C1 segment of cervical spinal cord (tissue), 14 donors: ENCODE measurements around the gene LCN15.
A peak's percentile ranks its signal among the peaks of the same experiment; 100 is the strongest.

Experiments
- DNase-seq, 14 donors: peaks; one replicate each; lab custom pipeline; 2025; lab: John Stamatoyannopoulos, UW

Gene LCN15

DNA sequence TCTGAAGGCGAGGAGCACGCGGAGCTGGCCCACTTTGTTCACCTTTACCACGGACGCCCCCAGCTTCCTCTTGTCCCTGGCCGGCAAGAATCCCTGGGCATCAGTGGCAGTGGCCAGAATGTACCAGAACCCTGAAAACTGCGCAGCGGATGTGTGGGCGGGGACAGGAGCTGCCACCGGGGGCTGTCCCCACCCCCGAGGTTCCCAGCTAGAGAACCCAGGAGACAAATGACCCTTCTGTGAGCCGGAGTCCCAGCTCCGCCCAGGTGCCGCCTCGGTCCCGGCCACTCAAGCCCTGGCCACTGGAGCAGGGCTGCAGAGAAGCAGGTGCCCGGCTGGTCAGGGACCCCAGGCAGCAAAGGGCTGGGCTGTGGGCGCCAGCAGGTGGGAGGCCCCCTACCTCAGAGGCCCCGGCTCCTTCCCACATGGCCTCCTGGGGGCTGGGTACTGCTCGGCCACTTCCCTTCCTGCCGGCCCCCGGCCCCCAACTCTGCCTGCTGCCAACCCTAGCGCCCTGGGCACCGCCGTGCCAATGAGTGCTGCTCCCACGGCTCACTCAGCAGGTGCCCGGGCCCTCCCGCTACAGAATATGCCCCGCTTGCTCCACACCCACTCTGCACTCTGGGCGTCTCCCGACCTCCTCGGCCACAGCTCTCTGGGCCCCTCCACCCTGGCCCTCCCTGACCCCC, 22.3 kb downstream of the LCN15 start:
- no peak for DNase-seq

DNA sequence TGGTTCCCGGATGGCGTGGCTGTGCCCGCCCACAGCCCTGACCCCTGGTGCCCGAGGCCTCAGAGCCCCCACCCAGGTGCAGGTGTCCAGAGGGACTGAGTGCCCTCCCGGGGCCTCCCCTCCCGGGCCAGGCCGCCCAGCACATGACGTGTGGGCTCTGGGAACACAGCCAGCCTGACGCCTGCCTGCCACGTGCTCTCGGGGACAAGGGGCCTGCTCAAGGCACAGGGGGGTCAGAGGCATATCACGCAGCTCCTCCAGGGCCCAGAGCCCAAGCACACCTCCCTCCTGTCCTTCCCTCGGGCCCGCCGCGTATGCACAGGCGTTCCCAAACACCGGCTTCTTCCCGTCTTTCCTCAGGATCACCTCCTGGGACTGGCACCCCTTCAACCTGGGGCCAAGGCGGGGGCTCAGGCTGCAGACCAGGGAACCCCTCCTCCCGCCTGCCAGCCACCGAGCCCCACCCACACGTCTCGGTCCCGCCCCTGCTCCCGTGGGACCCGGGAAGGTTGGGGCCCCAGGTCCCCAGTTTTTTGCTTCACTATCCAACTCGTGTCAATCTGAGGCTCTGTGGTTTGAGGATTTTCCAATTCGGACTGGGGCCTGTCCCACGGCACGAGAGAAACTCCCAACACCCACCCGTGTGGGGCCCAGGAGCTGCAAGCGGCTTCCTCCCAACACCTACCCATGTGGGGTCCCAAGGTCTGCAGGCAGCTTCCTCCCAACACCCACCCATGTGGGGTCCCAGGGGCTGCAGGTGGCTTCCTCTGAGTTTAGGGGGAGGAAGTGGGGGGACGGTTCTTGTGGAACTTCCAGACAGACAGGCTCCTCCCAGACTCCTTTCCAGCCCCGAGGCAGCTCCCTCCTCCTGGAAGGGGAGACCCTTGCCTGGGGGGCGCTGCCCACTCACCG, 23.1 kb downstream of the LCN15 start:
- no peak for DNase-seq

DNA sequence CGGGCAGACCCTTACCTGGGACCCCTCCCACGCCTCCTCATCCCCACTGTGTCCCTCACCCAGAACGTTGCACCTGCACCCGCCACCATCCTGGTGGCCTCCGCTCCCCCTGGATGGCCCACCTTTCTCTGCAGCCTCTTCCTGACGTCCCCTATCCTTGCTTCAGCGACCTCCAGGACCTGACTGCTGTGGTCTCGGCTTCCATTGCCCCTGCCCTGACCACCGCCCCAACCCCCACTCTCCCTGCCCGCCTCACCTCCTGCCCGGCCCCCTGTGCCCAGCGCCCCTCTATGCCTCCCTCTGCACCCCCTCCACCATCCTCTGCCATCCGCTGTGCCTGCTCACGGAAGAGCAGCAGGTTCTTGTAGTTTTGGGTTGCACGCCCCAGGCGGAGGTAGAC, 23.8 kb downstream of the LCN15 start:
- DNase-seq = no peak

DNA sequence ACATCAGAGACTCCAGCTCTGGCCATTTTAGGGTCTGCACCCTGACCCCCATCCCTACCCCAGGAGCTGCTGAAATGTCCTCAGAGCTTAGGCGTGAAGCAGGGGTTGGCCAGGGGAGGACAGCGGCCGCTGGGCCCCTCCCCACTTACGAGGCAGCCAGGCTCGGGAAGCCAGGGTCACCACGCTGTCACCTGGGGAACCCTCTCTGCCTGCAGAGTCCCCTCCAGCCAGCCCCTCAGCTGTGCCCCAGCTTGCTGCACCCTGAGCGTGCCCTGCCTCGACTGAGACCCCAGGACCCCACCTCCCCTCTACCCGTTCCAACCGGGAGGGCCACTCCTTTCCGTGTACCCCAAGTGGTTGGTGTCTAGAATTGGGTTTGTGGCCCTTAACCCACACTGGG, 24.2 kb downstream of the LCN15 start:
- DNase-seq = no peak

DNA sequence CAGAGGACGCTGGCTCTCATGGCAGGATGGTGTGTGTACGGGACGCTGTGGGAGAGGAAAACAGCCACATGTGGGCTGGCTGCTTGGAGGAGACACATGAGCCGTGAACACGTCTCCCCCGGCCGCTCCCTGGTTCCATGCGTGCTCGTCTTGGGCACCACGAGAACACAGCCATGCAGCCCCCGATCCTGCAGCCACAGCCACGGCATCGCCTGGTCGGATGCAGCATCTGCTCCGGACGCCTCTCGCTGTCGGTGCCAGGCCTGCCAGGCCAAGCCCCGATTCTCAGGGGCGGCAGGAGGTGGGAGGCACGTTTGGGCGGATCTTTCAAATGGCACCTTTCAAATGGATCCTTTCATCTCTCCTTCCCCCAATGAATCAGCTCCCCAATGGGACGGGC, 24.8 kb downstream of the LCN15 start:
- no peak for DNase-seq

DNA sequence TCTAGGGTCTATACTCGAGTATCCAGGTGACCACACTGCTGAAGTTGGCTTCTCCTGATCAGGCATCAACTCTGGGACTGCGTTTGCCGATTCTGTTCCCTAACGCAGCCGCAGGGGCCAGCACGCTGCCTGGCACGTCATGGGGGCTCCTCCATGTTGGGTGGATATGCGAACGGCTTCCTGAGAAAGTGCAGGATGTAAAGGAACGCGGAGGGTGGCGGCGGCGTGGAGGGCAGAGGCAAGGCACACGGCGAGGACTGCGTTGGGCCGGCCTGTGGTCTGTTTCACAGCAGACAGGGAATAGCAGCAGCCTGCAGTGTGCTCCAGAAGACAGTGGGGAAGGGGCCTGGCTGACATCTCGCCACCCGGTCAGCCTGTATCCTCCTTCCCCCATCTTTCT, 25.4 kb downstream of the LCN15 start:
- DNase-seq = no peak

DNA sequence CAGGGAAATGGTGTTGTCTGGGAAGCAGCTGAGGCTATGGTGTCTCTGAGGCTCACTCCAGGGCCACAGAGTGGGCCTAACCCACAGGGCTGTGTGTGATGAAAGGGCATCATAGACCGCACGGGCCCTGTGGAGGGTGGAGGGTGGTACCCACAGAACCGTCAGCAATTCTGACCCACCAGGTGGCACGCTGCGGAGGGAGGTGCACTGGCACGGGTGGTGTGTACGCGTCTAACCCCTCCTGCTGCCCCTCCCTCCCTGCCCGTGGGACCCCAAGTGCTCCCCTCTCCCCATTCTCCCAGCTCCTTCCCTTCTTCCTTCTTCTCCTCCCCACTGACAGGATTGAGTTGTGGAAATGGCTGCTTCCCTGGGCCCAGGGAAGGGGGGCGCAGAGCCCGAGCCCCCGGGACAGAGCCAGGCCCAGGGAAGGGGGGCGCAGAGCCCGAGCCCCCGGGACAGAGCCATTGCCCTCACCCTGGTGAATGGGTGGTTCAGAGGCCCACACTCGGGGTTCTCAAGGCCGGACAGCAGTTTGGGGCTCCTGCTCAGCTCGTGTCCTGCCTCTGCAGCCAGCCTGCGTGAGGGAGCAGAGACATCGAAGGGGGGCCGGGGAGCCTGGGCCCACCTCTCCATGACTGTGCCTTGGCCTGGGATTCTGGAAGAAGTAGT, 28.4 kb downstream of the LCN15 start:
- no peak for DNase-seq

DNA sequence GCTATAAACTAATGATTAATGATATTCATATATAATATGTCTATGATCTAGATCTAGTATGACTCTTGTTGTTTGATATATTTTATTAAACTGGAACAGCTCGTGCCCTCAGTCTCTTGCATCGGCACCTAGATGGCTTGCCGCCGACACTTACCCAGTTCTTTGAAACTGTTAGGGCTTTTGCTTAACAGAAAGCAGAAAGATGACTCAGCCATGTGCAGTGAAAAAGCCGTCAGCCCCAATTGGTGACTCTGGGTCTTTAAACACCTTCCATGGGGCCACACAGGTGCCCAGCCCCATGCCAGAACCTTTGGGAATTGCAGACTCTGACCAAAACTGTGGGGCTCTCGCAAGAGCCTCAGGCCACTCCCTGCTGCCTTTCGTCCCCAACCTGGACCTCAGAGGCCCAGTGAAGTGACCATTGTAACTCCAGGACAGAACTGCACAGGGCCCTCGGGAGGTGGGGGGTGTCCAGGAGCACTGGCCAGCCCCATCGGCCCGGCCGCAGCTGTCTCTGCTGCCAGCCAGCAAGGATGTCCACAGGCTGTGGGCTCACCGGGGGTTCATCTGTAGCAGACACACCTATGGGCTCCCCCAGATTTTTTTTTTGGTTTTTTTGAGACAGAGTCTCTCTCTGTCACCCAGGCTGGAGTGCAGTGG, 29.4 kb downstream of the LCN15 start:
- DNase-seq = no peak

DNA sequence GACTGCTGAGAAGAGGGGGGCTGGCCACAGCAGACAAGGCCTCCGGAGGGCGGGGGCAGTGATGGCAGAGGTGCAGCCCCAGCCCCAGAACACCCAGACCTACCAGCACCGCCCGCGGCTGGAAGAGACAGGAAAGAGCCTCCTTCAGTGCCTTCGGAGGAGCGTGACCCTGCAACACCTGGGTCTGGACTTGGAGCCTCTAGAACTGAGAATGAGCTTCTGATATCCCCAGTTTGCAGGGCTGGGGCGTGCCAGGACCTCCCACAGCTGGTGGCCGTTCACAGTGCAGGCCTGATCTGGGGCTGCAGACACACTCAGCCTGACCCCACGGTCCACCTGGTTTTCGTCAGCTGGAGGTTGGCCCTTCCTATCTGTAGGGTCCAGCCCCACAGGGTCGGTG, 30.7 kb downstream of the LCN15 start:
- DNase-seq = no peak

DNA sequence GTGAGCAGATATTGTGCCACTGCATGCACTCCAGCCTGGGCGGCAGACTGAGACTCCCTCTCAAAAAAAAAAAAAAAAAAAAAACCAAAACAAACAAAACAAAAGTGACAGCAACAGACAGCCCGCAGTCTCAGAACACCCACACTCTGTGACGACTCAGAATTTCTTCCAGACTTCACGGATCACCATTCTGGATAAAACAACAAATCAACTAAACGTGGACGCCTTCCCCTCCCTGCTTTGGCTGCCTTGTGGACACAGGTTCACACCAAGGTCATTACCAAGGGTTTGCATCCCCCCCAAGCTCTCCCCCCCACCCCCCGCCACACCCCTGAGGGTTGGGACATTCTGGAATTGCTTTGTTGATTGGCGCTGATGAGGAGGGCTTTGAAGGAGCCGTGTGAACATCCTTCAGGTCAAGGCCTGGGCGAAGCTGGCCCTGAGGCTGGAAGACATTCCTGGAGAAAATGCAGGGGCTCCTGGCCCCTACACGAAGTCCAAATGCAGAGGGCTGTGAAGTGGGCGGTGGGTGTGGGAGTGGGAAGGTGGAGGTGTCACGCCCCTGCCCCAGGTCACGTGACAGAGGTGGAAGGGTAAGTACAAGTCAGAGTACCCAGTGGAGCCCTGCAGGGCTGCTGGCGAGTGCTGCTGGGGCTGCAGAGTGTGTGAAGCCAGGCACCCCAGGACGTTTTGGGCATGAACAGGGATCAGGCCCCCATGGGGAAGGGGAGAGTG, 31.7 kb downstream of the LCN15 start:
- no peak for DNase-seq

DNA sequence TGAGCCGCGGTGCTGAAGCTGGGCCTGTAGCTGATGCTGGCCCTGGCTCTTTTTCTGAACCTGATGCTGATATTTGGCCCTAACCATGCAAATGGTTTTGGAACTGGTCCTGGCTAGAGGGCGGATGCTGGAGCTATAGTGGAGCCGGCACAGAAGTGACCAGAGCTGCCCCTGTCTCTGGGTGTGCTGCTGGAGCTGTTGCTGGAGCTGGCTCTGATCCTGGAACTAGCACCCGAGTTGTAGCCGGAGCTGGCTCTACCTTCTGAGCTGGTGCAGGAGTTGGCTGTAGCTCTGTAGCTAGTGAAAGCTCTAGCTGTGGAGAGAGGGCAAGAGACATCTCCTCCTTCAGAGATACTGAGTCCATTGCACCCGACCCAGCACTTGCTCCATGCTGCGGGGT, 34.4 kb downstream of the LCN15 start:
- DNase-seq = no peak

DNA sequence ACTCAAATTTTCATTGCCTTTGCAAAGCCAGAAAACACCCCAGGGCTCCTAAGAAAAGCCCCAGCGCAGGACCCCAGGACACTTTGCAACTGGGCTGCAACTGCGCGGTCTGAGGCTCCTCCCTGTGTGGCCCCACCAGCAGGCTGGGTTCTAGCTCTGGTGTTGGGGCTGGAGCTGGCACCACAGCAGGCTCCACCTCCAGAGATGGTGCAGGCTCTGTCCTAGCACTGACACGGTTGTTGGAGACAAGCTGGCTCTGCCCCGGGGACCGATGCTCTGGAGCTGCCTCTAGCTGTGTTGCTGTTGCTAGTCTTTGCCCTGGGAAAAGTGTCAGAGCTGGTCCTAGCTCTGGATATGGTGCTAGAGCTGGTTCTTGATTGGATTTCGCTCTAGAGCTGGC, 35.2 kb downstream of the LCN15 start:
- no peak for DNase-seq

DNA sequence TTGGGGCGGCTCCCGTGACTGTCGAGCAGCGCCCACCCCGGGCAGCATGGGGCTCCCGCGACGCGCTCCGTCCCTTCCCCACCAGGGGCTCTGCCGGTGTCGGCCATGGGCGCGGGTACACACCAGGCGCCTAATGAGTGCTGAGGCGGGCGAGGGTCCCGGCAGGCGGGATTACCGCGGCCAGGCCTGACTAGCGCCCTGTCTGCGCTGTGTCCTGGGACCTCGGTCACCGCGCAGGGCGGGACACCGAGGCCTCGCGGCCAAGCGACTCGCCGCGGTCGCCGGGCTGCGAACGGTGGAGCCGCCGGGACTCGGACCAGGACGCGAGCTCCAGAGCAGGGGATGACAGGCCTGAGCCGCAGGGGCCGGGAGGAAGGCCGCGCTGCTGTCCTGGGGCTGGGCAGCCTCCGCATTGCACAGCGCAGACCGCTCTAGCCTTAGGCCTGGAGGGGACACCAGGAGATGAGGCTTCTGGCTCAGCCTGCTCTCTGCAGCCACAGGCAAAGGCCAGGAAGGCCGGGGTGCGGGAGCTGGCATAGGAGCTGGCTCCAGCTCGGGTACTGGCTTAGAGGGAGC, 35.7 kb downstream of the LCN15 start:
- peak in 1 of 14 donors; percentile 53 for DNase-seq

DNA sequence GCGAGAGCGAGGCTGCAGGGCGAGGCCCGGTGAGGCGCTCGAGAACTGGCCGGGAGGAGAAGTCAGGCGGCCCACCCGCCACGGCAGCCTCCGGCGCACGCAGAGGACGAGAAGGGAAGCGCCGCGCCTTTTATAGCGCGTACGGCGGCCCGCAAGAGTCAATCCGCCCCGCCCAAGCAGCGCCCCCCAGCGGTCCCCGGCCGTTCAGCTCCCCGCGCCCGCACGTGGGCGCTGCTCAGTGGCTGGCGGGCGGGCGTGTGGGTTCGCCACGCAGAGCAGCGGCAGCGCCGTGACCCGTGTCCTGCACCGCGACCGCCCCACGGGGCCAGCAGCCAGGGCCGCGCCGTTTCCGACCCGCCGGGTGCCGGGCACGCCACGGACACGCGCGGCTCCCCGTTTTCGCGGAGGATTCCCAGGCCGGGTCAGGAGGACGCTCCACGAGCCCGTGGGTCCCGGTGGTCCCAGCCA, 36.2 kb downstream of the LCN15 start:
- DNase-seq = peak; percentile 40 to 90 (median 77)

DNA sequence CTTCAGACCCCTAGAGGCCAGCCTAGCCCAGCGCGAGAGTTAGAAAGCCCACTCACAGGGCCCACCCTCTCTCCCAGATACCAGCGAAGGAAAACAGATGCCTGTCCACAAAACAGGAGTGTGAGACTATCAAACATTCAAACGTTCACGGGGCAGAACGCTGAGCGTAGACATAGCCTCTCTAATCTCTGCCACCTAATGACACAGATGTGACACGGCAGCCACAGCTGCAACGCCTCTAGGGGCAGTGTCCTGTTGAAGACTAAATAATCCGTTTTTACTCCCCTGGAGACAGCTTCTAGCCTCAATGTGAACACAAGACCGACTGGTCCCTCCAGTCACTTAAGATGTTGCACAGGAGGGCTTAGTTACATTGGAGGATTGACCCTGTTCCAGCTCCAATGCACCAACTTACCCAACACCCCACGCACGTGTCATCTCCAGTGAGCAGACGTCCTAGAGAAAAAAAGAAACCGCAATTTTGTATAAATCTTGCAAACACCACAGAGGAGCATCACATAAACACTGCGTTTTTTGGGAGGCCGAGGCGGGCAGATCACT, 37.6 kb downstream of the LCN15 start:
- no peak for DNase-seq

DNA sequence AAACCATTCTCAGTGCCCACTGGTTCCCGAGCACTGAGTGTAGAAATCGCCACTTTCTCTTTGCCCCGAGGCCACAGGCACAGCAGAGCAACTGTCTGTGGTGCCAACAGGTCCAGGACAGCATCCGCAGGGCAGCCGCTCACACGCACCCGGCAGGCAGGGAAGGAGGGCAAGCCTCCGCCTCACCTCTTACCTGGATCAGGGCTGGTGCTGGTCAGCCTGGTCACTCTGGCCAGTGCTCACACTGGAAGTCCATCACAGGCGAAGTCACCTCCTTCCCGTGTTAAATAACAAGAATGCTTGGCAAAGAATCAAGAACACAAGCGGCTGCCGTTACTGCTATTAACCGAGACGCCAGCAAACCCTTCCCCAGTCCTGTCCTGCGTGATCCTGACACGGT, 38.2 kb downstream of the LCN15 start:
- no peak for DNase-seq

DNA sequence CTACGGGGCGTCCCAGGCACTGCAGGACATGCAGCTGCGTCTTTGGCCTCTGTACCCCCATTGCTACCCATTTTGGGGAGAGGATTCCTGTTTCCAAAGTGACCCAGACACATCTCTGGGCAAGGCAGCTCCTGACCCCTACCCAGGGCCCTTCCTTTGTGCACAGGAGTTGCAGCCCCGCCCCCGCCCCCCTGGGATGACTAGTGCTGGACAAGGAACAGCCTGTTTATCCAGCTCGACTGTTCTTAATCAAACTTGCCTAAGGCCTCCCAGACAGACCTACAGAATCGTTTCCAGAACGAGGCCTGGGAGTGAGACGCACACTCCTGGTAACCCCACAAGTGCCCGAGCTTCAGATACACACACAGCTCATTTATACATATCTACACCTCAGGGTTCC, 38.7 kb downstream of the LCN15 start:
- no peak for DNase-seq

DNA sequence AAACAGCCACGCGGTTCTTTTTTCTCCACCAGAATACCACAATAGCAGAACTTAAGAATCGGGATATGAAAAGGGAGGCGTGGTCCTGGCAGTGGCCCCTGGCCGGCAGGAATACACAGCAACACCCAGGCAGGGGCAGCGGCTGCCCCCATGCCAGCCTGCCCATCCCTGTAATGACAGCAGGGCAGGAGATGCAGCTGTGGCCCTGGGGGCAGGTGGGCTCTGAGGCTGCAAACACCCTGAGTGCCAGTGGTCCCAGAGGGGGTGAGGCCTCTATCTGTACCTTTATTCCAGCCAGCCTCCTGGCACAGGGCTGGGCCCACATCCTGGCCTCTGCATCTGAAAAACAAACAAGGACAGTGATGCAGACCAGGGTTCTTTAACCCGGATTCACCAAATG, 39.5 kb downstream of the LCN15 start:
- DNase-seq = no peak

DNA sequence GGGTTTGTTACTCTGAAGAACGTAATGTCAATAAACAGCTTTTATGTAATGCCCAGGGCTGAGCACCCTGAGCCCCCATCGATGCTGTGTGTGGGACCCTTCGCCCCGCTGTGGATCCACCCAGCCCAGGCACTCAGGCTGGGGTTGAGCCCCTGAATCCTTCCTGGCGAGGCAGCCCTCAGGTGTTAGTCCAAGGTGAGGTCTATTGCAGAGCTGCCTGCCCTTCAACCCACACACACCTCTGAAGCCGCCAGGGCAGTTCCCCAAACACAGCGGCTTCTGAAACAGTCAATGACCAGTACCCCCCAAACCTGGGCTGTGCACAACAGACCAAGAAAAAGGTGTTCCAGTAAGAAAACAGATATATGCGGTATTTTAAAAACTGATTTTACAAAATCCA, 40.3 kb downstream of the LCN15 start:
- no peak for DNase-seq

DNA sequence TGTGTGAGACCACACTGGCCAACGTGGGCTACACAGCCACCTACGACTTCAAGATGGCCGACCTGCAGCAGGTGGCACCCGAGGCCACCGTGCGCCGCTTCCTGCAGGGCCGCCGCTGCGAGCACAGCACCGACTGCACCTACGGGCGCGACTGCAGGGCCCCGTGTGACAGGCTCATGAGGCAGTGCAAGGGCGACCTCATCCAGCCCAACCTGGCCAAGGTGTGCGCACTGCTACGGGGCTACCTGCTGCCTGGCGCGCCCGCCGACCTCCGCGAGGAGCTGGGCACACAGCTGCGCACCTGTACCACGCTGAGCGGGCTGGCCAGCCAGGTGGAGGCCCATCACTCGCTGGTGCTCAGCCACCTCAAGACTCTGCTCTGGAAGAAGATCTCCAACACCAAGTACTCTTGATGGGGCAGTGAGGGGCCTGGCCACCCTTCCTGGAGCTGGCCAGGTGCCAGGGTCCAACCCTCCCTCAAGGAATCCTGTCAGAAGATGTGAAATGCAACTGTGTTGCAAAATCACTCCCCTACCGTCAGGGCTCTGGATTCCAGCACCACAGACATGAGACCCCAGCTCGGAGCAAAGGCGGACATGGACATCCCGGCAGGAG, 40.8 kb downstream of the LCN15 start:
- no peak for DNase-seq
